WTC11 (cell line): ENCODE measurements around the gene KSR1. TPM values are rescaled to one million over a fixed set of nuclear protein-coding genes. Genes with fewer than 3 reads are reported as not detected.

Experiments used
- ATAC-seq: fragments of 200-7000 bp; cut with Tn5 transposase; 2 replicates; pipeline ENCODE4 v1.10.0; 2021; ENCODE audit warnings: mild to moderate bottlenecking, moderate library complexity
- CTCF ChIA-PET: fragments of 300-600 bp; sonication (Branson Sonifier 250); formaldehyde crosslinking; loops from one replicate; lab custom pipeline; 2021; ENCODE audit warnings: antibody characterized with exemption; lab: Charles Lee
- POLR2A ChIA-PET: fragments of 350-600 bp; sonication (Branson Sonifier 250); formaldehyde crosslinking; loops from one replicate; lab custom pipeline; 2021; ENCODE audit warnings: antibody characterized with exemption; lab: Charles Lee
- DNase-seq: peaks from one replicate; pipeline ENCODE4 v3.0.0; 2021; ENCODE audit warnings: low spot score
- H3K27ac Mint-ChIP-seq: 2 replicates; pipeline ENCODE4 v1.8.0; 2021; ENCODE audit warnings: mixed read lengths
- H3K27me3 Mint-ChIP-seq: 2 replicates; pipeline ENCODE4 v1.8.0; 2021; ENCODE audit warnings: low read depth, mild to moderate bottlenecking, moderate library complexity, mixed read lengths
- H3K36me3 Mint-ChIP-seq: 2 replicates; pipeline ENCODE4 v1.8.0; 2021; ENCODE audit warnings: mixed read lengths
- H3K4me1 Mint-ChIP-seq: 2 replicates; pipeline ENCODE4 v1.8.0; 2022; ENCODE audit warnings: mixed read lengths
- H3K4me3 Mint-ChIP-seq: 2 replicates; pipeline ENCODE4 v1.8.0; 2021; ENCODE audit warnings: mild to moderate bottlenecking, moderate library complexity, mixed read lengths
- H3K9me3 Mint-ChIP-seq: 2 replicates; pipeline ENCODE4 v1.8.0; 2021; ENCODE audit warnings: mixed read lengths
- AR ChIP-seq: fragments of 250-450 bp; sonication (Bioruptor Pico); IDR thresholded peaks from 2 replicates; pipeline ENCODE4 v1.9.0; 2021; ENCODE audit warnings: mild to moderate bottlenecking
- ATF3 ChIP-seq: sonication (generic); formaldehyde crosslinking; conservative IDR thresholded peaks from 2 replicates; pipeline ENCODE4 v1.8.1; 2022; ENCODE audit warnings: mild to moderate bottlenecking, missing genetic modification reagents
- ATF6 ChIP-seq: sonication (generic); formaldehyde crosslinking; IDR thresholded peaks from 2 replicates; pipeline ENCODE4 v1.8.1; 2023; ENCODE audit warnings: mild to moderate bottlenecking, missing genetic modification reagents
- HMGXB4 ChIP-seq: sonication (generic); formaldehyde crosslinking; IDR thresholded peaks from 2 replicates; pipeline ENCODE4 v1.8.1; 2023; ENCODE audit warnings: mild to moderate bottlenecking, moderate library complexity, missing genetic modification reagents
- IRF2 ChIP-seq: sonication (generic); formaldehyde crosslinking; IDR thresholded peaks from 2 replicates; pipeline ENCODE4 v1.8.0; 2022; ENCODE audit warnings: low read depth, missing genetic modification reagents, borderline replicate concordance
- JAZF1 ChIP-seq: fragments of 250-450 bp; sonication (Bioruptor Pico); IDR thresholded peaks from 2 replicates; pipeline ENCODE4 v1.9.0; 2021; ENCODE audit warnings: moderate library complexity, mild to moderate bottlenecking, inconsistent platforms
- JUN ChIP-seq: sonication (generic); formaldehyde crosslinking; IDR thresholded peaks from 2 replicates; pipeline ENCODE4 v1.8.0; 2023; ENCODE audit warnings: mild to moderate bottlenecking, missing genetic modification reagents
- MLX ChIP-seq: sonication (generic); formaldehyde crosslinking; IDR thresholded peaks from 2 replicates; pipeline ENCODE4 v1.8.1; 2023; ENCODE audit warnings: mild to moderate bottlenecking, missing genetic modification reagents, moderate library complexity
- NR1H2 ChIP-seq: sonication (generic); formaldehyde crosslinking; IDR thresholded peaks from 2 replicates; pipeline ENCODE4 v1.9.0; 2021; ENCODE audit warnings: mild to moderate bottlenecking, moderate library complexity, missing genetic modification reagents
- OVOL2 ChIP-seq: fragments of 250-450 bp; sonication (Bioruptor Pico); IDR thresholded peaks from 2 replicates; pipeline ENCODE4 v1.9.0; 2021; ENCODE audit warnings: mild to moderate bottlenecking, borderline replicate concordance
- PRDM15 ChIP-seq: sonication (generic); formaldehyde crosslinking; IDR thresholded peaks from 2 replicates; pipeline ENCODE4 v1.8.0; 2022; ENCODE audit warnings: missing genetic modification reagents
- PRRX2 ChIP-seq: fragments of 250-450 bp; sonication (Bioruptor Pico); IDR thresholded peaks from 2 replicates; pipeline ENCODE4 v1.8.0; 2021; ENCODE audit warnings: mild to moderate bottlenecking
- RELA ChIP-seq: sonication (generic); formaldehyde crosslinking; IDR thresholded peaks from 2 replicates; pipeline ENCODE4 v1.8.1; 2022; ENCODE audit warnings: missing genetic modification reagents, mild to moderate bottlenecking, borderline replicate concordance
- STAT6 ChIP-seq: sonication (generic); formaldehyde crosslinking; conservative IDR thresholded peaks from 2 replicates; pipeline ENCODE4 v1.8.1; 2023; ENCODE audit warnings: mild to moderate bottlenecking, low read depth, missing genetic modification reagents, moderate library complexity
- ZBTB21 ChIP-seq: sonication (generic); formaldehyde crosslinking; IDR thresholded peaks from 2 replicates; pipeline ENCODE4 v1.8.1; 2023; ENCODE audit warnings: mild to moderate bottlenecking, missing genetic modification reagents, borderline replicate concordance
- ZNF219 ChIP-seq: sonication (generic); formaldehyde crosslinking; IDR thresholded peaks from 2 replicates; pipeline ENCODE4 v1.8.0; 2023; ENCODE audit warnings: missing genetic modification reagents, mild to moderate bottlenecking, borderline replicate concordance
- ZNF423 ChIP-seq: fragments of 250-450 bp; sonication (Bioruptor Pico); IDR thresholded peaks from 2 replicates; pipeline ENCODE4 v2.1.2; 2022; ENCODE audit warnings: mild to moderate bottlenecking, moderate library complexity
- ZNF512 ChIP-seq: sonication (generic); formaldehyde crosslinking; IDR thresholded peaks from 2 replicates; pipeline ENCODE4 v1.8.1; 2022; ENCODE audit warnings: missing genetic modification reagents, borderline replicate concordance
- total RNA-seq: library from RNA; stranded (reverse); gene quantifications from 3 replicates; pipeline ENCODE4 v1.2.3, GENCODE V29; 2021

The KSR1 gene
- total RNA-seq, 1 experiment from 2014 or later = 45.5 TPM

- Mint-ChIP-seq H3K27ac (peak overlapping the region; percentile 93), H3K4me3 (no peak overlapping the region), H3K36me3 (peaks cover 4% of the 10 kb centered on the region)
- TF ChIP-seq NR1H2 (CRISPR knock-in tag) (no peak), PRRX2 (CRISPR knock-in tag) (no peak), ZNF219 (CRISPR knock-in tag) (no peak), JAZF1 (CRISPR knock-in tag) (no peak), AR (CRISPR knock-in tag) (no peak), MLX (CRISPR knock-in tag) (no peak), PRDM15 (no peak), ATF3 (no peak), STAT6 (no peak), HMGXB4 (no peak), JUN (CRISPR knock-in tag) (no peak), ZNF423 (CRISPR knock-in tag) (no peak), OVOL2 (CRISPR knock-in tag) (no peak), ATF6 (CRISPR knock-in tag) (no peak), ZNF512 (CRISPR knock-in tag) (no peak), IRF2 (no peak), ZBTB21 (no peak), RELA (CRISPR knock-in tag) (no peak)
- TF ChIP-seq, all 79 proteins: peak for 0
- Mint-ChIP-seq H3K9me3 (no peaks in the 10 kb centered on the region), H3K4me1 (peaks cover 85% of the 10 kb centered on the region), H3K27me3 (no peaks in the 10 kb centered on the region)
- ATAC-seq (no peak), DNase-seq (no peak)
- ChIA-PET CTCF (interaction anchor here (1.4 to 2.9 kb wide), 8 partner anchors 18 to 139 kb away, joined by 4 to 10 read pairs (median 6); partner anchors contain the start of gene KSR1), POLR2A (interaction anchor here (1.0 kb wide), 1 partner anchor 37 kb away, joined by 4 read pairs; the partner anchor contains the start of gene KSR1)
Observed at GRCh38 chr17:27493088-27493487, 36.8 kb downstream of the KSR1 start.
